Neural progenitor cell (in vitro differentiated cells): Measurements from ENCODE around the gene PADI3.

ENCODE experiments used
- EZH2 ChIP-seq: fragments of 200-600 bp; sonication (generic); IDR thresholded peaks from 2 replicates; pipeline ENCODE4 v1.6.1; 2017; ENCODE audit warnings: antibody characterized with exemption, mild to moderate bottlenecking, moderate library complexity
- EZH2phosphoT487 ChIP-seq: fragments of 200-600 bp; sonication (generic); IDR thresholded peaks from 2 replicates; pipeline ENCODE4 v1.6.1; 2017; ENCODE audit warnings: antibody characterized with exemption
- TF ChIP-seq, protein P1 (sequence below): fragments of 200-600 bp; sonication (generic); IDR thresholded peaks from 2 replicates; pipeline ENCODE4 v1.5.1; 2017; ENCODE audit warnings: antibody characterized with exemption, mild to moderate bottlenecking

DNA sequence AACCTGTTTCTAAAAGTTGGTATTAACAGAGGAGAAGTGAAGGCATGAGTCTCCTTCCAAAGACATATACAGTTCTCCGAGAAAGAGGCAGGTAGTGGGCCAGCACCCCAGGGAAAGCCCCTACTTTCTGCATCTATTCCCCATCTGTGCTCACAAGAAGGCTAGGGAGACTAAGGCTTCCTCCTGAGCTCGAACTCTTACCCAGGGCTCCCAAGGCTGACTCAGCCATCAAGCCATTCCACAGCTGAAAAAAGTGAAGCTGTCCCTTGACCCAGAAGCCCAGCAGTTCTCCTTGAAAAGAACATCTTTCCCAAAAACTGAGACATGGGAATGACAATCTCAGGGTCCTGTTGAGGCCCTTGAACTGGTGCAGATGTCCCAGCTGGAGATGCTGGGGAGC, 1.9 kb upstream of the PADI3 start:
- TF ChIP-seq, protein P1, sequence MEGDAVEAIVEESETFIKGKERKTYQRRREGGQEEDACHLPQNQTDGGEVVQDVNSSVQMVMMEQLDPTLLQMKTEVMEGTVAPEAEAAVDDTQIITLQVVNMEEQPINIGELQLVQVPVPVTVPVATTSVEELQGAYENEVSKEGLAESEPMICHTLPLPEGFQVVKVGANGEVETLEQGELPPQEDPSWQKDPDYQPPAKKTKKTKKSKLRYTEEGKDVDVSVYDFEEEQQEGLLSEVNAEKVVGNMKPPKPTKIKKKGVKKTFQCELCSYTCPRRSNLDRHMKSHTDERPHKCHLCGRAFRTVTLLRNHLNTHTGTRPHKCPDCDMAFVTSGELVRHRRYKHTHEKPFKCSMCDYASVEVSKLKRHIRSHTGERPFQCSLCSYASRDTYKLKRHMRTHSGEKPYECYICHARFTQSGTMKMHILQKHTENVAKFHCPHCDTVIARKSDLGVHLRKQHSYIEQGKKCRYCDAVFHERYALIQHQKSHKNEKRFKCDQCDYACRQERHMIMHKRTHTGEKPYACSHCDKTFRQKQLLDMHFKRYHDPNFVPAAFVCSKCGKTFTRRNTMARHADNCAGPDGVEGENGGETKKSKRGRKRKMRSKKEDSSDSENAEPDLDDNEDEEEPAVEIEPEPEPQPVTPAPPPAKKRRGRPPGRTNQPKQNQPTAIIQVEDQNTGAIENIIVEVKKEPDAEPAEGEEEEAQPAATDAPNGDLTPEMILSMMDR = no peak
- TF ChIP-seq EZH2 (no peak), EZH2phosphoT487 (no peak)
